GM12891 (cell line): Measurements from ENCODE around the gene PDE6B.

ENCODE experiments used
- DNase-seq: peaks from one replicate; pipeline ENCODE4 v3.0.0; 2011; ENCODE audit warnings: low spot score; ENCODE audit not compliant: insufficient read length
- FAIRE-seq: peaks from 2 replicates; lab custom pipeline; 2011; peaks lifted over from hg19 to GRCh38; lab: Jason Lieb, UNC
- PAX5 ChIP-seq: IDR thresholded peaks from 2 replicates; pipeline ENCODE4 v1.6.1; 2011; ENCODE audit warnings: low read length, moderate library complexity, mild to moderate bottlenecking; ENCODE audit not compliant: insufficient read depth, severe bottlenecking
- POLR2A ChIP-seq: IDR thresholded peaks from 2 replicates; pipeline ENCODE4 v1.6.1; 2011; ENCODE audit warnings: low read depth, low read length, control low read depth
- POLR2AphosphoS5 ChIP-seq: IDR thresholded peaks from 2 replicates; pipeline ENCODE4 v1.6.1; 2011; ENCODE audit warnings: low read depth, low read length, control low read depth
- POU2F2 ChIP-seq: IDR thresholded peaks from 2 replicates; pipeline ENCODE4 v1.6.1; 2011; ENCODE audit warnings: low read depth, mild to moderate bottlenecking, control low read depth, low read length, moderate library complexity
- SPI1 ChIP-seq: IDR thresholded peaks from 2 replicates; pipeline ENCODE4 v1.6.1; 2011; ENCODE audit warnings: low read depth, low read length, control low read depth
- TAF1 ChIP-seq: IDR thresholded peaks from 2 replicates; pipeline ENCODE4 v1.6.1; 2011; ENCODE audit warnings: low read depth, low read length, control low read depth

PDE6B gene

DNA sequence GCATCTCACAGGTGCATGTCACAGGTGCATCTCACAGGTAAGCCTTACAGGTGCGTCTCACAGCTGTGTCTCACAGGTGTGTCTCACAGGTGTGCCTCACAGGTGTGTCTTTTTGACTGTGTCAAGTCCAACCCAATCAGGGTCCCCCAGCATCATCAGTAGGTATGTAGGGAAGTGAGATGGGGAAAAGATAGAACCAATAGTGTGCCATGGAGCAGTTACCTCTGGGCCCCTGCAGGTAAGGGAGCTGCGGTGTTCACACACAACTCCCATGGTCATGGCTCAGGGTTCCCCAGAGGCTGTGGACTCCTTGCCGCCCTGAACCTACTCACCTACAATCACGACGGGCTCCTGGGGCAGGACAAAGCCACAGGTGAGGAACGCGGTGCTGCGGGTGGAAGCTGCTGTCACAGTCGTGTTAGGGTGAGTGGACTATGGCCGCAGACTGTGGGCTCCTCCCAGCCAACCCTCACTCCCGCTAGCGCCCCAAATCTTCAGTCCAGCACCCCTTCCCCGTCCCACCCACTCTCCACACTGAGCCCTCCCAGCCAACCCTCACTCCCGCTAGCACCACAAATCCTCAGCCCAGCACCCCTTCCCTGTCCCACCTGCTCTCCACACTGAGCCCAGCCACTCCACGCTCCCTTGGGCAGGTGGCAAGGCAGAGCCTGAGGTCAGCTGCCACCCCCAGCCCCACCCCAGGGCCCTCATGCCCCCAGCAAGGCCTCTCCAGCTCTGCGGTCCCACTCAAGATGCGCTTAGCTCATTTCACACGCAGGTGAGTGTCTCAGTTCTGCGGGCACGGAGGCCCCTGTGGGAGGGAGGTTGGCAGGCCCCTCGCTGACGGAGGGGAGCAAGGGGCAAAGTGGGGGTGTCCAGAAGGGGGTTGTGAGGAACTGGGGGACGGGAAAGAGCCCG lies 2.1 kb upstream of the PDE6B start:
- TF ChIP-seq POU2F2 (no peak), POLR2AphosphoS5 (no peak), TAF1 (no peak), POLR2A (no peak), SPI1 (no peak), PAX5 (no peak)
- DNase-seq, result no peak
- no peak for FAIRE-seq

GRCh38 chr4:623914-624566 lies 1.3 kb upstream of the PDE6B start:
- no peak for TF ChIP-seq TAF1
- no peak for TF ChIP-seq PAX5
- TF ChIP-seq SPI1, result no peak
- no peak for TF ChIP-seq POLR2AphosphoS5
- no peak for TF ChIP-seq POU2F2
- no peak for TF ChIP-seq POLR2A
- DNase-seq (no peak), FAIRE-seq (no peak)

GRCh38 chr4:625631-626161 lies 323 bp downstream of the PDE6B start:
- no peak for TF ChIP-seq POLR2AphosphoS5
- TF ChIP-seq POU2F2, result no peak
- TF ChIP-seq SPI1, result no peak
- no peak for TF ChIP-seq TAF1
- no peak for TF ChIP-seq PAX5
- no peak for TF ChIP-seq POLR2A
- no peak for FAIRE-seq
- DNase-seq, result no peak

GRCh38 chr4:626201-627091 lies 1.1 kb downstream of the PDE6B start:
- no peak for TF ChIP-seq SPI1
- TF ChIP-seq PAX5, result no peak
- TF ChIP-seq POLR2A, result no peak
- TF ChIP-seq TAF1, result no peak
- TF ChIP-seq POU2F2, result no peak
- no peak for TF ChIP-seq POLR2AphosphoS5
- no peak for FAIRE-seq
- no peak for DNase-seq

DNA sequence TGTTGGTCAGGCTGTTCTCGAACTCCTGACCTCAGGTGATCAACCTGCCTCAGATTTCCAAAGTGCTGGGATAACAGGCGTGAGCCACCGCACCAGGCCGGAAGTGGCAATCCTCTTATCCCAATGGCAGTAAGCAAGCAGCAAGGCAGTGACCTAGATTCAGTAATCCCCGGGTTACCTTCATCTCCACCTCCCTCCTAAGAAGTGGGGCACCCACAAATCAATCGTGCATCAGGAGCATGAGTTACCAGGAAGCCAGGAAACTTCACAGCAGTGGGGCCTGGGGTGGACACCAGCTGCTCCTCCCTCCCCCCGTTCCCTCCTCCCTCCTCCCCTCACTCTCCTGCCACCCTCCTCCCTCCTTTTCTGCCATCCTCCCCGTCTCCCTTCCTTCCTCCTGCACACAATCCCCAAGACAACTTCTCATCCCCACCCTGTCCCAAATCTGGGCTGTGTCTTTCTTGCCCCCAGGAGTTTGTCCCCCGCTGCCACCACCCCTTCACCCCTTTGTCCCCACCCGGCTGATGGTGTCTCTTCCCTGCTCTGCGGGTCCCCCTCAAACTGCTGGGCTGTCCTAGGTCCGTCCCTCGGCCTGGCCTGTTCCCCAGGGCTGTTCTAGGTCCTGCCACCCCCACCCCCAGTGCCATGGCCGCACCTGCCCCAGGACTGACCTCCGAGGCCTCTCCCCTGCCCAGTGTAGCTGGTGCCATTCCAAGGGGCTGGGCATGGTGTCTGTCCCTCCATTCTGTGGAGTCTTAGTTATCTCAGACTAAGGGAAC lies 2.2 kb downstream of the PDE6B start:
- DNase-seq (no peak), FAIRE-seq (no peak)
- no peak for TF ChIP-seq PAX5
- no peak for TF ChIP-seq POU2F2
- TF ChIP-seq SPI1, result no peak
- TF ChIP-seq POLR2A, result no peak
- TF ChIP-seq TAF1, result no peak
- TF ChIP-seq POLR2AphosphoS5, result no peak

DNA sequence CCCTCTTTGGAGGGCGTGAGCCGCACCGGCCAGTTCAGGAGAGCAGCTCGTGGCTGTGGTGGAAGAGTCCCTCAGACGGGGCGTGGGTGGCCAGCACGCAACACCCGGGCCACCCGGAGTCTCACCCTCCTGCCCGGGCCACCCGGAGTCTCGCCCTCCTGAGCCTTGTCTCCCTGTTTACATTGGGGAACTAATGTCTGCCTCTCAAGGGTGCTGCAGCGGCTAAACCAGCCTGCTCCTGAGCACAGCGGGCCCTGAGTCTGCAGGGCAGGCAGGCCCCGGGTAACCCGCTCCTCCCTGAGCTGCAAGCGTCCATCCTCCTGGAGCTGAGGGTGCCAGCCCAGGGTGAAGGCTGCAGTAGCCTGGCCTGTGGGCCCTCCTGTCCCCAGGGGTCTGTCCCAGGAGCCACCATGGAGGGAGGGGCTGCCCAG lies 3.0 kb downstream of the PDE6B start:
- no peak for TF ChIP-seq POLR2A
- TF ChIP-seq PAX5, result no peak
- TF ChIP-seq TAF1, result no peak
- TF ChIP-seq POU2F2, result no peak
- no peak for TF ChIP-seq POLR2AphosphoS5
- no peak for DNase-seq
- no peak for FAIRE-seq

DNA sequence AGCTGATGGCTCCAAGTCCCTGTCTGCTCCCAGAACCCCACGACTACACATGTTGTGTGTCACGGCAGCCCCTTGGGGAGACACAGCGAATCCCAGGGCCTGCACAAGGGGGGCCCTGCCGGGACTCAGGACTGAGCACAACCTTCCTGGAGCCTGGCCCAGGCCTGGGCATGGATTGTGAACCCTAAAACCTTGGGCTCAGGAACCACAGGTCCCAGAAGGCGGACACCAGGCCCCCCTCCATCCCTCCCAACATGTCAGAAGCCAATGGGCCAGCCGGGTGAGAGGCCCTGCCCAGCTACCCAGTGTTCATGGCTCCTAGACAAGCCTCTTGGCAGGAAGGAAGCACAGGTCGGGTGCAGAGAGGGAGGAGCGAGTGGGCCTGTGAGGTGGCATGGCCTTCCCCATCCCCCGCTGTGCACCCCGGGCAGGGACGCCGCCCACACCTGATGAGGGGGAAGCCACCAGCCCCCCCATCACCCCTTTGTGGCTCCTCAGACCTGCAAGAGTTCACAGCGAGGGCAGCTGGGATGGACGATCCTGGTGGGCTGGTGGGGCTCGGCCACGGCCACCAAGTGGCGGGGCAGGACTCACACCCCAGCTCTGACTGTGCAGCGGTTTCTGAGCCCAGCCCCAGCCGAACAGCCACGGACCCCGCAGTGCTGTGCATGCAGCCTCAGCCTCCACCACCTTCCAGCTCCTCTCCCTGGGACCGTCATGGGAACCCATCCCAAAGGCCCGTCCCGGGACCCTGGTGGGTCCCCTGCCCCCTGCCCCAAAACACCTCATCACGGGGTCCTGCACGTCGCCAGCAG lies 3.7 kb downstream of the PDE6B start:
- DNase-seq (no peak), FAIRE-seq (no peak)
- TF ChIP-seq TAF1, result no peak
- no peak for TF ChIP-seq POLR2A
- TF ChIP-seq POLR2AphosphoS5, result no peak
- no peak for TF ChIP-seq PAX5
- TF ChIP-seq POU2F2, result no peak
- TF ChIP-seq SPI1, result no peak
